GM19043 (cell line): ENCODE results near the gene TBC1D22B.
"Not testable (repeated sequence)": the region's sequence is repeated elsewhere in the genome, so short reads cannot be mapped to it uniquely, and the experiment has no call there.

ENCODE experiments used
- ATAC-seq: cut with Tn5 transposase; IDR thresholded peaks from one replicate; pipeline ENCODE4 v1.9.1; 2021; ENCODE audit warnings: low read depth; ENCODE audit not compliant: unreplicated experiment

Gene TBC1D22B

DNA sequence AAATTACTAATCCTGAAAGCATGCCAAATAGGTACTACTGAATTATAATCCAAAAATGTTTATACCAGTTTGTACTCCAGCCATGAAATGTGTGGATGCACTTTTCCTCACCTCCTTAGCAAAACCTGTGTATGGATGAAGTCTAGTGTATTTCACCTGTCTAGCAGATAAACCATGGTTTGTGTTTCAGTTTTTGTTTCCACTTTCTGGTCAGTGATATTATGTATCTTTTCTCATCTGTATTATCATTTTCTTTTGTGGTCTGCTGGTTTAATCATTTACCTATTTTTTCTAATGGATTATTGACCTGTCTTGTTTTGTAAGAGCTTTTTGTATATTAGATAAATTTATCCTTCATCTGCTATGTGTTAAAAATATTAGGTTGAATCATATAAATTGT lies 41.4 kb downstream of the TBC1D22B start:
- no peak for ATAC-seq

DNA sequence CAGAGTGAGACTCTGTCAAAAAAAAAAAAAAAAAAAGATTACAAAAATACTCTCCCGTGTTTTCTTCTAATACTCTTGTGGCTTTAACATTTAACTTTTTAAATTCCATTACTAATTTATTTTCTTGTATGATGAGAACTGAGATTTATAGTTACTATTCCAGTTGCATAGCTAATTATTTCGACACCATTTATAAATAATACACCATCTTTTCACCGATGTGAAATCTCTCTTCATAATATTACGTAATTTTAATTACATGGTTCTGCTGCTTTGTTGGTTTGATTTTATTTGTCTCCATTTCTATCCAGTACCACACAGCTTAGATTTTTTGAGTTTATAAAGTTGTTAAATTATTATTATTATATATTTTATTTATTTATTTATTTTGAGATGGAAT lies 42.4 kb downstream of the TBC1D22B start:
- ATAC-seq: no peak

DNA sequence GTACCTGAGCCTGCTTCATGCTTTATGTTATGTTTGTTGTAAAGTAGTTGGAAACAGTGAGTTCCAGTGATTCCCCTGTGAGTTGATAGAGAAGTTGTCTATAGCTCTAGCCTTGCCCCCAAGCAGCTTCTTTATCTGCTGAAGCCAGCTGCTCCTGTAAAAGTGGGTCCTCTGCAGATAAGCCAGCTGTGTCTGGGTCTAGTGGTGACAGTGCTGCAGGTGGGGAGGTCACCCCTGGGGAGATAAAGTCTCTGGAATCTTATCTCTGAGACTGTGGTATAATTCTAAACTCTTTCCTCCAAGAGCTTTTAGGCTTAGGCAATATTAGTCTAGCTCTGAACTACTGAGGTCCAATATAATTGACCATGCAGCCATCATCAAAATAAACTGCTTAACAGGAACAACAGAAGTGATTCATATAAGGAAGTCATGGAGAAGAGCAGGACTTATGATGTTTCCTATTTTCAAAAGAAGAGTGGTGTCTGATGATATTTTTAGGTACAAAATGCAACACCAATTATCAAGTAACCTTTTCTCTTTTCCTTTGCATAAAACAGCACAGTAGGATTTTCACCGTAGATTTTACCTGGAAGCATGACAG lies 44.6 kb downstream of the TBC1D22B start:
- ATAC-seq: no peak

DNA sequence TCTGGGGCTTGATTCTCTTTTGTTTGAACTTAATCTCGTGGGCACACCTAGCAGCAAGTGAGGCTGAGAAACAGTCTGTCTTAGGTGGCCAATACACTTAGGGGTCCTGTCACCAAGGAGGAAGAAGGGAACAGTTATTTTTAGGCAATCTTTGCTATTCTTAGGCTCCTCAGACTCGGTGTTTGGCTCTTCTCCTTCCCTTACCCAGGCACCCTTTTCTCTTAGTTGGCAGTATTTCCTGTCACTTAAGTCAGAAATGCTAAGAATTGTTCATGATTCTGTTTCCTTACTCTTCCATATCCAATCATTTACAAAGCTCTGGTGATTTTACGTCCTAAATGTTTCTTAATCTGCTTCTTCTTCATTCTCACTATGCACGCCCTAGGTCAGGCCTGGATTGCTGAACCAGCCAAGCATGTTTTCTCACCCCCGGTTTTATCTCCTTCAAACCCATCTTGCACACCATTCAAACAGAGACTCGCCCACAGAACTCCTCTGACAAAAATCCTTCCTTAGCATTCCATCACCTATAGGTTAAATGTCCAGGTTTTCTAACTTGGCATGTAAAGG lies 45.6 kb downstream of the TBC1D22B start:
- ATAC-seq: no peak

DNA sequence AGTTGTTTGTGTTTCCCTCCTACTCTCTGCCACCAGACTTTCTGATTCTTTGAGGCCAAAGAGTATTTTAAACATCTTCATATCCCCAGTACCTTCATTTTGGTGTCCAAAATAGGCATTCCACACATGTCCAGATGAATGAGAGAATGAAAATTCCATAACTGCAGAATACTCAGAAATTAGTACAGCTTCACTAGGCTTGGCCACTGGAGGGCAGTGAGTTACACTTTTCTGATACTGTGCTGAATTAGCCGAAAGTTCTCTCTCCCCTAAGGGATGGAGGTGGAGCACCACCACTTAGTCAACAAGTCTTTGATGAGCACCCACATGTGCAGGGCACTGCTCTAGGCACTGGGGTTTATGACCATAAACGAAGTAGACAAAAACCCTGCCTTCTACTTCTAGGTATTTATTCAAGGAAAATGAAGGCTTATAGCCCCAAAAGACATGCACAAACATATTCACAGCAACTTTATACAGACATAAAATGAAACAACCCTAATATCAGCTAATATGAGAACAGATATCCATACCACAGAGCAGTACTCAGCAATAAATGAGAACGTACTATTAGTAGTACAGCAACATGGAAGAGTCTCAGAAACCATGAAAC lies 46.4 kb downstream of the TBC1D22B start:
- no peak for ATAC-seq

DNA sequence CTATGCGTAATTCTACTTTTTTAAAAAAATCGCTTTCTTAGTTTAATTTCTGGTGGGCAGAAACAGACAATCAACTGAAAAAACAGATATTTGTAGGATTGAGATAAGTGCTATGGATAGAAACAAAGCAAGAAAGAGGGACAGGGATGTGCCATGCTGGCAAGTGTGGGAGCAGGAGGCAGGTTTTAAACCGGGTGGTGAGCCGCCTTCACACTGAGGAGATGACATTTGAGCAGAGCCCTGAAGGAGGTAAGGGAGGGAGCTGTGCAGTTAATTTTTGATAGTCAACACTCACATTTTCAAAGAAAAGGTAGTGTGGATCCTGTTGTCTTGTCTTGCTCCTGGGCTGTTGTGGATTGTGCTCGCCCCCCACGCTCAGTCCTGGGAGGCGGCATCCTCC lies 47.2 kb downstream of the TBC1D22B start:
- ATAC-seq: no peak

DNA sequence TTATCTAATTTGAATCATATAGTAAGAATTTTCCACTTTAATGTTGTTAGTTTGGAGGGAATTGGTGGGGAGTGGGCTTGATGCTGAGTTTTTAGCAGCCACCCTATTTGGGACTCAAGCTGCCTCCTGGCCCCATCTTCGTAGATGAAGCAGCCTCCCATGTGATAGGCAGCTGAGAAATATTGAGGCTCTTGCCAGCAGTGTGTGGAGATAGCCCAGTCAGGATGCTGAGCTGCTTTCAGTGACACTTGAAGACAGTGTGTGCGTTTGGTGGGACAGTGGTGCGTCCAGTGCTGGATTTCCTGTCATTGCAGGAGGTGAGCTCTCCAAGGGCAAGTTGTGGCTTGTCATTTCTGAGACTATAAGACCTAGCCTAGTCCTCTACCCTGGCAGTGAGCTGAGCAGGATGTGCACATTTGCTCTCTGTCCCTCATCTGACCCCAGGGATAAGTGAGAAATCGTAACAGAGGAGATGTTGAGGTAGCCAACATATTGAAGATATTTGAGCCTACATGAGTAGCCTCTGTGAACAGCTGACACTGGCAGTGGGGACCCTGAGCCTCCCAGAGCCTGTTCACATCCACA lies 48.4 kb downstream of the TBC1D22B start:
- no peak for ATAC-seq

DNA sequence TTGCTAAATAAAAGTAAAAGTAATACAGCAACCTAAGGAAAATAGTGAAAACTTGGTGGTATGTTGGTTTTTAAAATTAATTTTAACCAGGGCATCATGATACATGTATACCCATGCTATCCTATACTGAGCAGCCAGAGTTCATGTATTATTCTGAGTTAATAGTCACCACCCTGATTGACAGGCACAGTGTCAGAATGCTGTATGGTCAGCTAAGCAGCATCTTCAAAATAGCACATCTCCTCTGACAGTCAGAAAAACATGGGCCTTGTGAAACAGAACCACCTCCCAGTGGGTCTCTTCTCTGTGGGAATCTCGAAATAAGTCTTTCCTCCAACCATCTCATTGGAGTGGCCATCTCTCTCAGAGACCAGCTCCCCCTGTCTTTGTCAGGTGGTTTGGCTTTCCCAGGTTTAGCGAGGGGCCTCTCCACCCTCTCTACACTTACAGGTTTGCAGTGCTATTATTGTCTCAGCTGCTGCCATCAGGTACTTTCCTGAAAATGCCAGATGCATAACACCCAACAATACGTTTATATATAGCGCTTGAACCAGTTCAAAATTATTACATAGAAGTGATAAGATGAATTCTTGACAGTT lies 49.2 kb downstream of the TBC1D22B start:
- ATAC-seq: no peak

DNA sequence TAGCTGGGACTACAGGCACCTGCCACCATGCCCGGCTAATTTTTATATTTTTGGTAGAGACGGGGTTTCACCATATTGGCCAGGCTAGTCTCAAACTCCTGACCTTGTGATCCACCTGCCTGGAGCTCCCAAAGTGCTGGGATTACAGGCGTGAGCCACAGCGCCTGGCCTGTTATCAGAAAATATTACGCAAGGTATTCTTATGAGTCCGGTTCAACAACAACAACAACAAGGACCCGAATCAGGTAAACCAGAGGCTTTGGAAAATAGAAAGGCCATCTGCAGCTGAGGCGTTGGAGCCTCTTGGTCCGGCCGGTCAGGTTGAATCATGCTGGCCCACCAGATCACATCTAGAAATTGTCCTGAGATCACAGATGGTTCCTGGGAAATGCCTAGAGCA lies 49.9 kb downstream of the TBC1D22B start:
- ATAC-seq: not testable (repeated sequence)

DNA sequence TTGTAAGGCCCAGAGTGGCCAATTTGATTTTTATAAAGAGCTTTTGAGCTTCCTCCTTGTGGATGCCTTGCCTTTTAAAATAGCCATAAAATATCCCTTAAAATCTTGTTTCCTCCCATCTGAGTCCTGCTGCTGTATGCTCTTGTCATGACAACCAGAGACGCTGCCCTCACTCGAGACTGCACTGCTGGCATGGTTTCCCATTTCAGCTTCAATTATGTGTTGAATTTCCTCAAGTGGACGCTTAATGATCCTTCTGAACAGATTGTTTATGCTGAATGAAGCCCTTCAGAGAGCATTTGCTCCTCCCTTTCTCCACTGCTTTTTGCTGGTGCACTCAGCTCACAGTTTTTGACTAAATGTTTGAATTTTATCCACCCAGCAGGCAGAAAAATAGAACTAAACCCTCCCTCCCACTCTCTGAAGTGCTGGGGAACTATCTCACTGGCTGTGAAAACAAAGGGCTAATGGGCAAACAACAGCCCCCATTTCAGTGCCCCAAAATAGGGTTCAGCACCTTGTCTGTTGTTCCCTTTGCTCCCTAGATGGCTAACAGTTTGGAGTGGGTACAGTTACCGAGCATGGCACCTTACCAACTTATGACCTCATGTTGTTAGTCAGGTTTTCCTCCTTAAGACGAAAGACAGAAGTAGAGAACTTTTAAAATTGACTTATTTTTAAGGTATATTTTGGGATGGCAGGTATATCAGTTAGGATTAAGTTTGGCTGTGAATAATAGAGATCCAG lies 50.7 kb downstream of the TBC1D22B start:
- ATAC-seq: no peak

DNA sequence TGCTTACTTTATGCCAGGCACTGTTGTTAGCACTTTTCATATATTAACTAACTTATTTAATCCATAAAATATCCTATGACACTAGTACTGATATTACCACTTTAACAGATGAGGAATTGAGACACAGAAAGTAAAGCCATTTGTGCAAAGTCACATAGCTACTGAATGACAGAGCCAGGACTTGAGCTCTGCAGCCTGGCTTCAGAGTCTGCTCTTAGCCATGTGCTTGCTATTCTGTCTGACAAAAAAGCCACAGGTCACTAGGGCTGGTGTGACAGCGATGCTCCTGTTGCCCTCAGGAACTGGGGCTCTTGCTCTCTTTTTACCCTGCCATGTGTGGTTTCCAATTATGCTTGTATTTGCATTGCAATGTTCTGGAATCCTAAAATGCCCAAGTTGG lies 51.5 kb downstream of the TBC1D22B start:
- ATAC-seq: no peak

DNA sequence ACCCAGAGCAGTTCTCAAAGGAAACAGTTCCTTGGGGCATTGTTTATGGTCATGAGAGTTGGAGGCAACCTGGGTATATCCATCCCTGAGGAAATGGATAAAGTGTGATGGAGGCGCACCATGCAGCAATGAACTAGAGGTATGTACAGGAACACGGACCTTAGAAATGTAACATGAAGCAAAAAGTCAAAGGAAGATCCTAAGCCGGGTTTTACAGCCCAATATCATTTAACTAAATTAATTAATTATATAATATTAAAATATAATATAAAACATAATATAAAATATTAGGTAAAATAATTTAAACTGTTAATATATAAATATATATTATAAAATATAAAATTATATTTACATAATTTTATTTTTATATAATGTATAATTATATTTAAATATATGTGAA lies 52.1 kb downstream of the TBC1D22B start:
- no peak for ATAC-seq

DNA sequence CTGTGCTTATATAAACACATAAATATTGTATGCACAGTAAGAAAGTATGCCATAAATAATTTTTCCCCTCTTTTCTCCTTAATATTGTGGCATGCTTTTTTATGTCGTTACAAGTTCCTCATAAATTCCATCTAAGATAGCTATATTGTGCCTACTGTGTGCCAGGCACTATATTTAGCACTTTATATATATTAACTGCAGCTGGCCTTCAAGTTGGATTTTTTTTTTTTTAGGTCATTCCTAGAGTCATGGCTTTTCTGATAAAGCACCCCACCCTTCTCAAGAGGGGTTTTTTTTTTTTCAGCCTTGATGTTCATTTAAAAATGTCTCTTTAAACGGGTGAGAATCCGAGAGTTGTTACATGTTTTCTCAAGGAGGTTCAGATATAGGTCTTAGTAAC lies 53.4 kb downstream of the TBC1D22B start:
- no peak for ATAC-seq

DNA sequence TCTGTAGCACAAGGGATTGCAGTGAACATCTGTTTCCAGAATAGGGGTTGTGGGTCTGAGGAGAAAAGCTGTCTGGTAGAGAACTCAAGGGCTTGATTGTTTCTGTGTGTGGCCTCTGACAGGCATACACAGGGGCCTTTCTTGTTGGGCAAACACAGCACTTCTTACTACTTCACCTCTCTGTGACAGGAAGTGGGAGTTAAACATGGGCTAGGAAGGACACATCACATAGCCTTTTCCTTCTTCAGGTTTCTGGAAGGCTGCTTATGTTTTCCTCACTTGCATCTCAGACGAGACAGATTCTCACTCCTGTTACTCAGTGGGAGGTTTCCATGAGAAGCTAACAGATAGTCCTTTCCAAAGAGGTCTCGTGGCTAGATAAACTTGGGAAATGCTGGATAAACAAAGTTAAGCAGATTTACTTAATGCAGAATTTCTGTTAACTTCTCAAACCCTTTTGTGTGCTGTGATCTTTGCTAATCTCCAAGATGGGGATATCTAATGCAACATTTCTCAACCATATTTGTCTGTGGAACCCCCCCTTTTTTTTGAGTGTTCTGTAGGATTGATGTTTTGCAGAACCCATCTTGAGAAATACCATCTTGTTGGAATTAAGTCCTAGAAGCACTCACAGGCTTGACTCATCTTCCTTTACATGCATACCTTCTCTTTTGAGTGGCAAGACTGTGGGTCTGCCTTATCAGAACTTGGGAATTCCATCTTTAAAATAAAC lies 54.3 kb downstream of the TBC1D22B start:
- ATAC-seq: no peak

DNA sequence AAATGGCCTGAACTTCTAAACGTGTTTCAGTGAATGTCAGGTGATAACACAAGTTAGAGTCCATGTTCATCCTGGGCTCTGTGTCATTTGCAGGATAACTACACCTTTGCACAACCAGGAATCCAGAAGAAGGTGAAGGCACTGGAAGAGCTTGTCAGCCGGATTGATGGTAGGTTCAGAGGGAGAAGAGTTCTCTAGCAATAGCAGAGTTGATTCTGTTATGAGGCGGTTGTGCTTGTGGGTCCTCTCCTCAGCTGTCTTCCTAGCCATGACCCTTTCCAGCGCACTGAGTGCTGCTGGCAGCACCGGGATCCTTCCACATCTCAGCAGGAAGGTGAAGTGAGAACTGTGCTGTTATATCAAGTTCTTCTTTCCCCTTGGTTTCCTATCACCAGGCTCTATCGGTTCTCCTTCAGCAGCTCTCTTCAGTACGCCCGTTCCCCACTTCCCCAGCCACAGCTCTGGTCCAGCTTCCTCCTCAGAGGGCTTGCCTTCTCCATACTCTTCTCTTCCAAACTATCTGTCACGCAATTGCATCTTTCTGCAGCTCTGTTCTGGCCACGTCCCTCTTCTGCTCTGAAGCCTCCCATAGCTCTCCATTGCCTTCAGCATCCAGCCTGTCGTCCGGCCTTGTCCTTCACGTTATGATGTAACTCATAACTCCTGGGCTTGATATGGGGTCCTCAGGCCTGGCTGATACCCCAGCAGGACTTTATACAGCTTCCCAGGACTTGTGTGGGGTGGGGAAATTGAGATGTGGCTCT lies 56.3 kb downstream of the TBC1D22B start:
- ATAC-seq: no peak

DNA sequence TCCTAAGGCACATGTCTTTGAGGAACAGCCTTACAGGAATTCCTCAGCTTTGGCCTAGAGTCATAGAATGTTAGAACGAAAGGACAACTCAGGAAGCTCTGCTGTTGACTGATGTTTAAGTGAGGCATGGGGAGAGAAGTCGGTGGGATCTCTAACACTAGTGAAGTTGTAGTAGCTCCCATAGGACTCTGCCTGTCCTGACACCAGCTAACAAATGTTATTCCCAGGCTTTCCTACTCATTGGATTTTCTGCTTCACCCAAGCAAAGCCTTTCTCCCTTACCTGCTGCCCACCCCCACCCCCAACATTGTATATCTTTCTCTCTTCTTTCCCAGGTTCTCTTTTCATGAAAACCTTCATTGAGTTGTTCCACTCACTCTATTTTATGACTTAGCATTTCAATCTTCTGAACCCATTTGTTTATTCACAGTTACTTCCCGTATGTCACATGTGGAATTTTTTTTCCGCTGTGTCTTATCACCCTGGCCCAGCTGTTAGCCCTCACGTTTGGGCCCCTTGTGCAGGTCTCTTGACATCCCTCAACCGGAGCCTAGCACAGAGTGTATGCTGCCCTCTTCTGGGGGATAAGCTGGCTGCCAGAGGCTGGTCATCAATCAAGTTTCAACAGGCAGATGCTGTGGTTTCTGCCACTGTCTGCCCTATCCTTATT lies 57.0 kb downstream of the TBC1D22B start:
- no peak for ATAC-seq

DNA sequence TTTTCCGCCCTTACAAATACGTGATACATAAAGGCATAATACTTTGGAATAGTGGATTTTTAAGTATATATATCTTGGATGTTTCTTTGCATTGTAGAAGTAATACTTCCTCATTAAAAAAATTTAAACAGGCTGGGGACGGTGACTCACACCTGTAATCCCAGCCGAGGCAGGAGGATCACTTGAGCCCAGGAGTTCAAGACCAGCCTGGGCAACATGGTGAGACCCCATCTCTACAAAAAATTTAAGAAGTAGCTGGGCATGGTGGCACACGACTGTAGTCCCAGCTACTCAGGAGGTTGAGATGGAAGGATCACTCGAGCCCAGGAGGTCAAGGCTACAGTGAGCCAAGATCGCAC lies 57.6 kb downstream of the TBC1D22B start:
- no peak for ATAC-seq

DNA sequence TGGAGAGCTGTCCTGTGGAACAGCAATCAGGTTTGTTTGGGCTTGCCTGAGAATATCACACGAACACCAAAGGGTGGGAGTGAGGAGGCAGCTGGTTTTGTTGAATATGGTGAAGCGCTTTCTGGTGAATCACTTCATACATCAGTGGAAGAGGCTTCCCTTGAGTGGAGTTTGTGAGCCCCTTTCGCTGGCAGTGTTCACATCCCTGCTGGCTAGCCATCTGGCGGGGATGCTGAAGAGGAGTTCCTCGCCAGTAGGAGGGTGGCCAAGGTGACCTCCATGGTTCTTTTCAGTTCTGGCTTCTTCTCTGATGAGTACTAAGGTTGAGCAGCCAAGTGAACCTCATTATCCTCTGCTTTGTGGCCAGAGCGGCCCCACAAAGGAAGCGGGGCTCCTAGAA lies 58.5 kb downstream of the TBC1D22B start:
- no peak for ATAC-seq
